ENCODE measurements around the gene DCAF8.

The DCAF8 gene

DNA sequence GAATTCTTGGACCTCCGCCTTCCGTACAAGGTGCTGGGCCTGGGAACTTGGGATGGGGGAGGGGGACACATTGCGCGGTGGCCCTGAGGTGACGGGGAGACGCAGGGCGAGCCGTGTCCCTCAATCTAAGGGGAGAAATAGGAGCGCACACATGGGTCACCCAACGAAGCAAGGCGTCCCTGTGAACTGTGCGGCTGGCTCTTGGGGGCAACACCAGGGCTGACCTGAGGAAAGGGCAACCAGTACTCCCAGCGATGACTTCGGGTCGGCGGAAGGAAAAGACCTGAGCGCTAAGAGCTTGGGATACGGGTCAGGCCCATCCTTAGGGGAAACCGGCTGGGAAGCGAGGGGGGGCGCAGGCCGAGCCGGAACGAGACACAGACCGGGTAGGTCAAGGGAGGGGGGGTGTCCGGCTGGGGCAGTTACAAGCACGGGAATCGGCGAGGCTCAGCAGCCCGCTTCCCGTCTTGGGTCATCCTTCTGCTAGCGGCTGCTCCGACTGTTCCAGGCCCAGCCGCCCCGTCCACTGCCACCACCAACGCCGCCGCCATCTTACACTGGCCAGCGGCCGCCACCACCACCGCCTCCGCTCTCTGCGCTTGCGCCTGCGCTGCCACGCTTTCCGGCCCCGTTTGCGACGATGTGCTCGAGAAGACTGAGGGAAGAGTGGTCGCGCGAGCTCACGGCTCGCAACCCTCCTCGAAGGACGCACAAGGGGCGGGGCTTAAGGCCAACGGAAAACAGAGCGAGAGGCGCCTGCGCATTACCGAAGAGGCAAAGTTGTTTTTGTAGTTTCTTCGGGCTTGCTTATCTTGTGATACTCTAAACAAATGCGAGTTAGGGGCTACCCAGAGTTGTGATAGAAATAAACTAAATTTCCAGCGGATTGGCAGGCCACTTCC, at the start of gene DCAF8:
Gene DCAF8, minus strand, starts transcription at position 657 of the 902 bp plus-strand sequence. CDS start 18,541 bp downstream, outside the sequence.
- peak within 1 kb of the TSS; percentile 87 for H3K4me3 ChIP-seq (ENCODE audit: low read depth, low read length)
- no peak for TF ChIP-seq CTCF (IDR thresholded peaks at IDR 0.05; ENCODE audit: low read depth, low read length, missing control alignments)
- in situ Hi-C loops (cut with HindIII; ENCODE audit: low sequenced_read_pairs), result no loop called here
- peak; percentile 94 for DNase-seq (ENCODE audit: low read depth)

DNA sequence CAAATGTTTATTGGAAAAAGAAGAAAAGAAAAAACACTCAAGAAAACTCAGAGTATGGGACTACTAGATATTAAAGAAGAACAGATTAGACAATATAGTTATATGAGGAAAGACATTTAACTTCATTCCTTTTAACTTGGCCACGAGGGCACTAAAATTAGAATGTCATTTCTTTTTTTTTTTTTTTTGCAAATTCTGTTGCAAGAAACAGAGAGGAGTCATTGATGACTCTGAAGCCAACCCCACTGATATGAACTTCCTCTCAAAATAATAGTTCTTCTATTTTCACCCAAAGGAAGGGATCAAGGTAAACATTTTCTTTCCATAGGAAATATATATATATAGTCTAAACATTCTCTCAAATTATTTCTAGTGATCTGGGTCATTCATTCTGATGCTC, 47.2 kb upstream of the DCAF8 start:
- no peak overlapping the region for H3K4me3 ChIP-seq (ENCODE audit: low read depth, low read length)
- in situ Hi-C loops (cut with HindIII; ENCODE audit: low sequenced_read_pairs), result no loop called here
- no peak for DNase-seq (ENCODE audit: low read depth)
- TF ChIP-seq CTCF (IDR thresholded peaks at IDR 0.05; ENCODE audit: low read depth, low read length, missing control alignments), result no peak

DNA sequence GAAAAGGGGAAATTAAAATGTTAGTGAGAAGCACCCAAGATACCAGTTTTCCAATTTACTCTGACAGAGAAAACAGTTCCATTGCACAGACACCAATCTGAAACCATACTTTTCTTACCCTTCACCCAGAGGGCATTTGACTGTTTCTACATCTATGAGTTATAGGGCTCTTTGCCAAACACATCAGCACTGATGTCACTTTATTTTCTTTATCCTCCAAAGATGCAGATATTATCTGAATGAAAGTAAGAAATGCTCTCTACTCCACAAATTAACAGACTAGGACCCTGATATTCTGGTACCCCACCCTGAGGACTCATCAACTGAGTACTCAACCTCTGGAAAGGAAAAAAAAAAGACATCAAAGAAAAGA, 46.8 kb upstream of the DCAF8 start:
- TF ChIP-seq CTCF (IDR thresholded peaks at IDR 0.05; ENCODE audit: low read depth, low read length, missing control alignments), result no peak
- in situ Hi-C loops (cut with HindIII; ENCODE audit: low sequenced_read_pairs), result no loop called here
- no peak overlapping the region for H3K4me3 ChIP-seq (ENCODE audit: low read depth, low read length)
- no peak for DNase-seq (ENCODE audit: low read depth)

DNA sequence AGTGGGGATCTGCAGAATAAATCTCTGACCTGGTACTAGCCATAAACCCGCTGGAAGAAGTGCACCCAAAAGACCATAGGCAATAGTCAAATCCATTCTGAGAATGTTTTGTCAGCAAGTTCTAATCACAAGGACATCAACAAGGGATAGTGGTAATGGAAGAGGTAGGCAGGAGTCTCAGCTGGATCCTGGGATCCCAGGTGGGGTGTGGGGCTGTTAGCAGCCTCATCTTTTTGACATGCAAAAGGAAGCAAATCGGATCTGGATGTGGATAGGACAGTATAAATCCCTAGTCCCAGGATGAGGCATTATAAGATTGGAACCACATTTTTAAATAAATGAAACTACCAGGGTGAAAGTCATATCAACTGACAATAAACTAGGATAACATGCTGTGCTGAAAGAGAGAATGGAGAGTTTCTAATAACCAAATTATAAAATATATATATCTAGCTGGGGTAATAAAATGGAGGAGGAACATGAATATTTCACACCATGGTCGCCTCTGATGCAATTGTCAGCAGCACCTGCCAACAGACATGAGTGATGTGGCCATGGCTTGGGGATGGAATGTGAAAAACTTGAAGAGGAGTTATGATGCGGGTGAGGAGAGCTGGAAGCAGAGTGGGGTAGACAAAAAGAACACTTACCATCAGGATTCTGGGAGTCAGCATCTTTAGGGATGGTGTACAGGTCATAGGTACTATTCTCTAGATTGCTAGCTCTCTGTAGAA, 46.3 kb upstream of the DCAF8 start:
- H3K4me3 ChIP-seq (ENCODE audit: low read depth, low read length), result no peak overlapping the region
- DNase-seq (ENCODE audit: low read depth), result no peak
- in situ Hi-C loops (cut with HindIII; ENCODE audit: low sequenced_read_pairs), result no loop called here
- TF ChIP-seq CTCF (IDR thresholded peaks at IDR 0.05; ENCODE audit: low read depth, low read length, missing control alignments), result no peak

DNA sequence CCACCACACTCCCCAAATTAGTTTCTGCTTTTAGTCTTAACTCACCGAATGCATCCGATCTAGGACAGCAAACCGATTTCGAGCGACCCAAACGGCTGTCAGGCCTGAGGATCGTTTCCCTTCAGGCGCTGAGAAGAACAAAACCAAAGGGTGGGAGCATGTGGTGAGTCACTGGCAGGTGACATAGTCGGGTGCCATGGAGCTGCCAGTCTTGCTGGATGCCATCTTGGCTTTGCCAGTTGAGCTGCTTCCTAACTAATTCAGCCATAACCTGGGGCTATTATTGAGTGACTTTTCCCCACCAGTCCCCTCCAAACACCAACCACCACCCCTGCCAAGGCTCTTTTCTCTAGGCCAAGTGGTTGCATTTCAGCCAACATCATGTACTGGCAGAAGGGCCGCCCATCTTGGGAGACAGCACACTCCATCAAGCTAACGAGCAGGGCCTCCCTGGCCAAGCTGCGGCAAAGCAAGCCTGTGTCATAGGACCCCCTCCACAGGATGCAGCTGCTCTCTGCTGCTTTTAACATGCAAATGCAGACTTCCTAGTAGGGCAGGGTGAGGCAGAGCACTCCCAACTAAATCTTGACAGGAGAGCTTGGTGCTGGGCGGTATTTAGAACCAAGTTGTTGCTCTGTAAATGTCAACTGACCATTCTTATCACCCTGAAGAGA, 44.9 kb upstream of the DCAF8 start:
- in situ Hi-C loops (cut with HindIII; ENCODE audit: low sequenced_read_pairs), result no loop called here
- no peak for TF ChIP-seq CTCF (IDR thresholded peaks at IDR 0.05; ENCODE audit: low read depth, low read length, missing control alignments)
- no peak overlapping the region for H3K4me3 ChIP-seq (ENCODE audit: low read depth, low read length)
- no peak for DNase-seq (ENCODE audit: low read depth)

DNA sequence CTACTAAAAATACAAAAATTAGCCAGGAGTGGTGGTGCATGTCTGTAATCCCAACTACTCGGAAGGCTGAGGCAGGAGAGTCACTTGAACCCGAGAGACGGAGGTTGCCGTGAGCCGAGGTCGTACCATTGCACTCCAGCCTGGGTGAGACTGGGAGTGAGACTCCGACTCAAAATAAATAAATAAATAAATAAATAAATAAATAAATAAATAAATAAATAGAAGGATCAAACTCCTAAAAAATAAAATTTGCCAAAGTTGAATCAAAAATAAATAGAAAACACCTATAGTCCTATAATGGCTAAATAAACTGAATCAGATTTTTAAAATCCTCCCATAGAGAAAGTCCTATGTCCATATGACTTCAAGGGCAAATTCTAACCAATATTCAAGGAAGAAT, 37.8 kb upstream of the DCAF8 start:
- in situ Hi-C loops (cut with HindIII; ENCODE audit: low sequenced_read_pairs), result no loop called here
- TF ChIP-seq CTCF (IDR thresholded peaks at IDR 0.05; ENCODE audit: low read depth, low read length, missing control alignments), result no peak
- DNase-seq (ENCODE audit: low read depth), result no peak
- no peak overlapping the region for H3K4me3 ChIP-seq (ENCODE audit: low read depth, low read length)
